Activated T-helper 1 cell treated with anti-CD3 and anti-CD28 coated beads, Interleukin-2, amount 50 U/mL, for 16 hours (primary cell): Measurements from ENCODE around the gene RPP14.

ENCODE experiments used
- DNase-seq, 2 donors: peaks; one replicate each; pipeline ENCODE4 v3.0.0-alpha.2; 2020; ENCODE audit warnings: low read depth in 1 of 2, low spot score in 1 of 2

RPP14 gene

DNA sequence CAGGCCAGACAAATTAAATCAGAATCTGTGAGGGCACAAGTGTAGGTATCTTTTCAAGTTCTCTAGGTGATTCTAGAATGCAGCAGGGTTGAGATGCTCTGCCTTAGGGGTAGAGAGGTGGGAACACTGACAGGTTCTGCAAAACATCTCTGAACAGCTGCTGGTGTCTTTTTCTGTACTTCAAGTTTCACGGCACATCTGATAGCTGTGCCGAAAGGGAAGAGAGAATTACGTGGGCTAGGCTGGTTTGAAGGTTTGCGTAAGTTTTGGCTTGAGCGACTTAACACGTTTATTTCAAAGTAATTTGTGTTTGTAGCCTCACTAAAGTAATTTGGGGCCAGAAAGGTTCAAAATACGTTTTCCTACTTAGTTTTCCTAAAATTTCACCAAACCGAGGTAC is 49.1 kb downstream of the RPP14 start:
- no peak for DNase-seq

DNA sequence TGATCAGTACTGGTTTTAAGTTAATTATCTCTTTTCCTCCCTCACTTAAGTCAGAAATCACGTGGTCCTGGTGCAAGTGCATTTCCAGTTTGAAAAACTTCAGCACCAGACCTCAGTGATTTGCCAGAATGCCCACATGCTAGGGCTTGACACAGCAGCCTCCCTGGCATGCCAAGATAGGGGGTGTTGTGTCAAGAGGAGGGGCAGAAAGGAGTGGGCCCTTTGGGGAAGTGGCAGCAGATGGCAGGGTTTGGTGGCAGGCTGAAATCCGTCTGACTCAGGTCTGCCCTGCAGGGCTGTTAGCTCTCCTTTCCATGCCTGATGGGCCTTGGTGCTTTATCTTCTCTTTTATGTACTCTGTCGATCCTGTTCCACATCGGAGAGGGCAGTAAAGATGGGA is 50.0 kb downstream of the RPP14 start:
- DNase-seq = no peak

DNA sequence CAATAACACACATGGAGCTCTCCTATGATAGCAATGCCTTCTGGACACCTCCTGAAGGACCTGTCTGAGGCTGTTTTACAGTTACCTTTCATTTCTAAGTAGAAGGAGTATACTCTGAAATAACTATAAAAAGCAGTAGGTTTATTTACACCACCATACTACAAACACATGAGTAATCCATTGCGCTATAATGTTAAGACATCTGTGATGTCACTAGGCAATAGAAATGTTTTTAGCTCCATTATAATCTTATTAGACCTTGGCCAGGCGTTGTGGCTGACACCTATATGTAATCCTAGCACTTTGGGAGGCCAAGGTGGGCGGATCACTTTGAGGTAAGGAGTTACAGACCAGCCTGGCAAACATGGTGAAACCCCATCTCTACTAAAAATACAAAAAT is 51.4 kb downstream of the RPP14 start:
- no peak for DNase-seq

DNA sequence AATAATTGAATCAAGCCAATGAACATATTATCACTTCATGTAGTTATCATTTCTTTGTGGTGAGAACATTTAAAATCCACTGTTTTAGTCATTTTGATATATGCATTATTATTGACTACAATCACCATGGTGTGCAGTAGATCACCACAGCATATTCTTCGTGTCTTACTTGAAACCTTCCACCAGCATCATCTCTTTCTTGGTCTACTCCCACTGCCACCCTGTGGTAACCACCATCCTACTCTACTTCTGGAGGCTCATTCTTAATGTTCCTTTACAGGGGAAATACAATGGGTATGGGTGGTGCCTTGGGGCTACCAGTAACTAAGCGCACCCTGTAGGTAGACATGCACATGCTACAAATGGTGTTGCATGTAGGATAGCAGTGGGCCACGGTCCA is 52.0 kb downstream of the RPP14 start:
- DNase-seq = no peak

DNA sequence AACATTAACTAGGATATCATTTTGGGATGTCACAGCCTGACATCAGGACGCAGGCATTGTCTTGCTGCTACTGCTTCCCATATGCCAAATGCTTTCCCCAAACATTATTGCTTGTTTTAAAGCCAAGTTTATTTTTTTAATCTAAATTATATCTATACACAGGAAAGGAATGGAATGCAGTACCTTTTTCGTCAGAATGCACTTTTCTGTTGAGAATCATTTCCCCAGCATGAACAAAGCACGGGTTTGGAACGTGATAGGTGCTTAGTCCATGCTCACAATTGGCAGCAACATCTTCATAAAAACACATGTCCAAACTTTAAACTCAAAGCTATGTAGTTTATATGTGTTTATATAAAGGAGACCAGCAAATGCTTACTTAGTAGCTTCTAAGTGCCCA is 52.8 kb downstream of the RPP14 start:
- no peak for DNase-seq

DNA sequence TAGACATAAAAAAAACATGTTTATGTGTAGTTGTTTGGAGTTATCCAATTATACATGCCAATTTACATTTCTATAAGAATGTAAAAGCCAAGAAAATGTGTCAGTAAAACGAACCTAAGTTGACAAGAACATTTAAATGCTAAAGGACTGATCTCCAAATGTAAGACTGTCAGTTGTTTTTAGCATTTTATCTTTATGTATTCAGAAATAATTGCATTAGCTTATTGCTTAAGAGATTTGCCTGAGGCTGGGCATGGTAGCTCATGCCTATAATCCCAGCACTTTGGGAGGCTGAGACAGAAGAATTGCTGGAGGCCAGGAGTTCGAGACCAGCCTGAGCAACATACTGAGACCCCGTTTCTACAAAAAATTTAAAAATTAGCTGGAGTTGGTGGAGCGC is 53.6 kb downstream of the RPP14 start:
- no peak for DNase-seq

DNA sequence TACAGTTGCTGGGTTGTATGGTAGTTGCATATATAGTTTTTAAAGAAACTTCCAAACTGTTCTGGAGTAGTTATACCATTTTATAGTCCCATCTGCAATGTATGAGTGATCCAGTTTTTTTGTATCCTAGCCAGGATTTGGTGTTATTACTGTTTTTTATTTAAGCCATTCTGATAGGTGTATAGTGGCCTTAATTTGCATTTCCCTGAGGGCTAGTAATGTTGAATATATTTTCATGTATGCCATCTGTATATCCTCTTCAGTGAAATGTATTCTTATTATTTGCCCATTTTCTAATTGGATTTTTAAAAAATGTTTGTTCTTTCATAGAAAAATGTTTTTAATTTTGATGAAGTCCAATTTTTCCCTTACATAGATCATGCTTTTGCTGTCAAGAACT is 55.8 kb downstream of the RPP14 start:
- no peak for DNase-seq

DNA sequence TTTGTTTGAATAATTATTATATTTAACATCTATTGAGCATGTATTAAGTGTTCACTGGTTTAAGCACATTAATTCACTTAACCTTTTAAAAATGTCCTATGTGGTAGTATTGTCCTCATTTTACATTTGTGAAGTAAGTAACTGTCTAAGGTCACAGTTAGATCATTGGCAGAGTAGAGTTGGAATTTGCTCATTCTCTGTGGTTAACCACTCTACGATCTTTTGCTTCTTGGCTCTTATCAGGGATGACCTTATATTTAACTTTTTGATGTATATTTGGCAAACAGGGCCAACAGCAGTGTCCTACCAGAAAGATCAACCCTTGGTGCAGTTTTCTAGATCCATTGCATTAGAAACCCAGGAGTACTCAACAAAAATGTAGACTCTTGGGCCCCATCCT is 60.7 kb downstream of the RPP14 start:
- no peak for DNase-seq

DNA sequence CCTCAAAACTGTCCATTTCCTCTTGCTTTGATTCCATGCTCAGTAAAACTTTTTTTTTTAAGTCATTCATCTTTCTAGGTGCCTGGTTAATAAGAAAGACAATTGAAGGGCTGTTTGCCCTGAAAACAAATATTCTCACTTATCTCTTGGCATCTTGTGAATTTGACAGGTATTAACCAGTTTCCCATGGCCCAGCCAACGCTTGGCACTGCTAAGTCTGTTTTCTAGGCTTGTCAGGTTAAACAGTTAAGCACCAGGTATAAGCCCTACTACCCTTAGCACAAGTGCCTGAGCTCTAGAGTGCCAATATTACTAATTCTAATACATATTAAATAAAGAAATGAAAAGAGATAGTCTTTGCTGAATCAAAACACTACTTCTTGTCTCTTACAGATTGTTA is 63.0 kb downstream of the RPP14 start:
- no peak for DNase-seq
